Activated naive CD4-positive, alpha-beta T cell treated with anti-CD3 and anti-CD28 coated beads, Interleukin-2, amount 10 ng/mL, durations not matched to agents 7 days and 5 days (primary cell): ENCODE data around the gene CPZ.

Experiments
- CTCF ChIA-PET: fragments of 350-600 bp; sonication (Branson Sonifier 250); formaldehyde crosslinking; loops from one replicate; lab custom pipeline; 2021; ENCODE audit warnings: antibody characterized with exemption; lab: Charles Lee
- DNase-seq: peaks from one replicate; pipeline ENCODE4 v3.0.0-alpha.2; 2020
- H3K27ac Mint-ChIP-seq: one replicate; pipeline ENCODE4 v1.8.0; 2021; ENCODE audit warnings: mild to moderate bottlenecking, moderate library complexity, mixed read lengths
- H3K27me3 Mint-ChIP-seq: one replicate; pipeline ENCODE4 v1.8.0; 2021; ENCODE audit warnings: mild to moderate bottlenecking, mixed read lengths
- H3K36me3 Mint-ChIP-seq: one replicate; pipeline ENCODE4 v1.8.0; 2021; ENCODE audit warnings: mixed read lengths
- H3K4me1 Mint-ChIP-seq: one replicate; pipeline ENCODE4 v1.8.0; 2021; ENCODE audit warnings: mixed read lengths
- H3K4me3 Mint-ChIP-seq: one replicate; pipeline ENCODE4 v1.8.0; 2021; ENCODE audit warnings: mild to moderate bottlenecking, moderate library complexity, mixed read lengths
- H3K9me3 Mint-ChIP-seq: one replicate; pipeline ENCODE4 v1.8.0; 2021; ENCODE audit warnings: mixed read lengths

CPZ gene

GRCh38 chr4:8591626-8592365 lies 769 bp upstream of the CPZ start:
- H3K27ac Mint-ChIP-seq, result no peak overlapping the region
- peaks cover 53% of the 10 kb centered on the region for H3K27me3 Mint-ChIP-seq

GRCh38 chr4:8593264-8594096 lies 915 bp downstream of the CPZ start:
- H3K27ac Mint-ChIP-seq, result no peak overlapping the region
- H3K9me3 Mint-ChIP-seq, result no peaks in the 10 kb centered on the region
- DNase-seq, result no peak
- CTCF ChIA-PET, result no interaction called here
- H3K36me3 Mint-ChIP-seq, result no peaks in the 10 kb centered on the region
- peaks cover 47% of the 10 kb centered on the region for H3K27me3 Mint-ChIP-seq
- H3K4me3 Mint-ChIP-seq, result no peak overlapping the region
- peaks cover under 1% of the 10 kb centered on the region for H3K4me1 Mint-ChIP-seq

More at GRCh38 chr4:8591626-8592365, 769 bp upstream of the CPZ start:
- no peaks in the 10 kb centered on the region for H3K9me3 Mint-ChIP-seq
- no peak overlapping the region for H3K4me3 Mint-ChIP-seq
- no peak for DNase-seq
- H3K36me3 Mint-ChIP-seq, result no peaks in the 10 kb centered on the region
- H3K4me1 Mint-ChIP-seq, result no peaks in the 10 kb centered on the region
- CTCF ChIA-PET, result interaction anchor here (1.0 kb wide), 1 partner anchor 123 kb away, joined by 3 read pairs; no protein-coding TSS in a partner anchor

DNA sequence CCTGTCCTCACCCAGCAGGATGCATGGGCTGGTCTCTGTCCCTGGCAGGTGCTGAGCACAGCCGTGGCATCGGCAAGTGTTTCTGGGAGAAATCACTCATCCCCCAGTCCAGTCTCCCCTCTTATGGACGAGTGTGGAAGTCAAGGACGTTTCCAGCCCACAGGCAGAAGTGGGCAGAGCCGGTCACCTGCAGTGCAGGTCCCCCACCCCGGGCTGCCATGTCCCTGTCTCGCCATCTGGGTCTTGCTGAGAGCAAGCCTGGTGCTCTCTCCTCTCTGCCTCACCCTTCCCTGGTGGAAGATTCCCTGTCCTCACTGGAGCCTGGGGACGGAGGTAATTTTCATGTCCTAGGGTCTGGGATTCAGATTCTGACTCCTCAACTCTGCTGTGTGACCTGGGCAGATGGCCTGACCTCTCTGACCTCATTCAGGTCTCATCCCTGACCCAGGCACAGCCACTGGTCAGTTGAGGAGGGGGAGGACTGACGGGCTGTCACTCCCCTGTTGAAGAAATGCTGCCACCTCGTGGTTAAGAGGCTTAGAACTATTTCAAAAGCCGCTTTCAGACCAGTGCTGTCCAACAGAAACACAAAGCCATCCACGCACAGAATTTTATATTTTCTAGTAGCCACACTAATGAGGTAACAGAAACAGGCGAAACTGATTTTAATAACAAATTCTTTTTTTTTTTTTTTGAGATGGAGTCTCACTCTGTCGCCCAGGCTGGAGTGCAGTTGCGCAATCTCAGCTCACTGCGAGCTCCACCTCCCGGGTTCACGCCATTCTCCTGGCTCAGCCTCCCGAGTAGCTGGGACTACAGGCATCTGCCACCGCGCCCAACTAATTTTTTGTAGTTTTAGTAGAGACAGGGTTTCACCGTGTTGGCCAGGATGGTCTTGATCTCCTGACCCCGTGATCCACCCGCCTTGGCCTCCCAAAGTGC lies 1.8 kb downstream of the CPZ start:
- H3K27me3 Mint-ChIP-seq, result peaks cover 47% of the 10 kb centered on the region
- H3K27ac Mint-ChIP-seq, result no peak overlapping the region
- H3K4me3 Mint-ChIP-seq, result no peak overlapping the region
- DNase-seq, result peak; percentile 38
- H3K4me1 Mint-ChIP-seq, result peaks cover 6% of the 10 kb centered on the region
- H3K36me3 Mint-ChIP-seq, result no peaks in the 10 kb centered on the region
- no peaks in the 10 kb centered on the region for H3K9me3 Mint-ChIP-seq
- CTCF ChIA-PET, result interaction anchor here (0.7 kb wide), 1 partner anchor 116 kb away, joined by 3 read pairs; no protein-coding TSS in a partner anchor

GRCh38 chr4:8595237-8596087 lies 2.9 kb downstream of the CPZ start:
- CTCF ChIA-PET, result interaction anchor here (0.7 kb wide), 1 partner anchor 117 kb away, joined by 3 read pairs; no protein-coding TSS in a partner anchor
- H3K27ac Mint-ChIP-seq, result no peak overlapping the region
- no peak overlapping the region for H3K4me3 Mint-ChIP-seq
- DNase-seq, result no peak
- H3K9me3 Mint-ChIP-seq, result no peaks in the 10 kb centered on the region
- H3K36me3 Mint-ChIP-seq, result no peaks in the 10 kb centered on the region
- H3K4me1 Mint-ChIP-seq, result peaks cover 12% of the 10 kb centered on the region
- H3K27me3 Mint-ChIP-seq, result peaks cover 41% of the 10 kb centered on the region

DNA sequence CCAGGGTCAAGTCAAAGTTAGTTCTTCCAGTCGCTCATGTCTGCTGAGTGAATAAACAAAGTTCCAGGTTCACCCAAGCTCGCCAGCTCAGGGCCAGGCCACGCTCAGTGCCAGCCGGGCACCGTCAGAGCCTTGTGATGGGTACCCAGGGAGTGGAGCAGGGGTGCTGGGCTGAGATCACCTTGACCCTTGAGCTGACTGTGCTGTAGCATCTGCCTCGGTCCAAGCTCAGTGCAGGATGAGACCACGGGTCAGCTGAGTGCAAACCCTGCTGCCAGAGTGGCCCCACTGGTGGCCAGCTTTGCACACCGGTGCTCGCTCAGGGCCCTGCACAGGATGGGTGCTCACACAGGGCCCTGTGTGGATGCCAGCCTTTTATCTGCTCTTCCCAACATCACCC lies 4.3 kb downstream of the CPZ start:
- DNase-seq, result no peak
- no peaks in the 10 kb centered on the region for H3K36me3 Mint-ChIP-seq
- CTCF ChIA-PET, result interaction anchor here (1.1 kb wide), 1 partner anchor 129 kb away, joined by 3 read pairs; no protein-coding TSS in a partner anchor
- peaks cover 12% of the 10 kb centered on the region for H3K4me1 Mint-ChIP-seq
- no peak overlapping the region for H3K4me3 Mint-ChIP-seq
- no peak overlapping the region for H3K27ac Mint-ChIP-seq
- H3K27me3 Mint-ChIP-seq, result peaks cover 27% of the 10 kb centered on the region
- no peaks in the 10 kb centered on the region for H3K9me3 Mint-ChIP-seq

- Mint-ChIP-seq H3K27me3 (peaks cover 23% of the 10 kb centered on the region), H3K27ac (no peak overlapping the region), H3K4me1 (peaks cover 12% of the 10 kb centered on the region), H3K4me3 (no peak overlapping the region), H3K36me3 (no peaks in the 10 kb centered on the region), H3K9me3 (no peaks in the 10 kb centered on the region)
- CTCF ChIA-PET, result interaction anchor here (1.1 kb wide), 1 partner anchor 129 kb away, joined by 3 read pairs; no protein-coding TSS in a partner anchor
- no peak for DNase-seq
These were observed 4.8 kb downstream of the CPZ start for GRCh38 chr4:8597319-8597718.

- peaks cover 18% of the 10 kb centered on the region for H3K27me3 Mint-ChIP-seq
- H3K27ac Mint-ChIP-seq, result no peak overlapping the region
- no peaks in the 10 kb centered on the region for H3K36me3 Mint-ChIP-seq
- no peaks in the 10 kb centered on the region for H3K9me3 Mint-ChIP-seq
- no peak overlapping the region for H3K4me3 Mint-ChIP-seq
- no peak for DNase-seq
- CTCF ChIA-PET, result interaction anchor here (1.1 kb wide), 1 partner anchor 129 kb away, joined by 3 read pairs; no protein-coding TSS in a partner anchor
- peaks cover 12% of the 10 kb centered on the region for H3K4me1 Mint-ChIP-seq
These were observed 5.2 kb downstream of the CPZ start for GRCh38 chr4:8597791-8598190.

DNA sequence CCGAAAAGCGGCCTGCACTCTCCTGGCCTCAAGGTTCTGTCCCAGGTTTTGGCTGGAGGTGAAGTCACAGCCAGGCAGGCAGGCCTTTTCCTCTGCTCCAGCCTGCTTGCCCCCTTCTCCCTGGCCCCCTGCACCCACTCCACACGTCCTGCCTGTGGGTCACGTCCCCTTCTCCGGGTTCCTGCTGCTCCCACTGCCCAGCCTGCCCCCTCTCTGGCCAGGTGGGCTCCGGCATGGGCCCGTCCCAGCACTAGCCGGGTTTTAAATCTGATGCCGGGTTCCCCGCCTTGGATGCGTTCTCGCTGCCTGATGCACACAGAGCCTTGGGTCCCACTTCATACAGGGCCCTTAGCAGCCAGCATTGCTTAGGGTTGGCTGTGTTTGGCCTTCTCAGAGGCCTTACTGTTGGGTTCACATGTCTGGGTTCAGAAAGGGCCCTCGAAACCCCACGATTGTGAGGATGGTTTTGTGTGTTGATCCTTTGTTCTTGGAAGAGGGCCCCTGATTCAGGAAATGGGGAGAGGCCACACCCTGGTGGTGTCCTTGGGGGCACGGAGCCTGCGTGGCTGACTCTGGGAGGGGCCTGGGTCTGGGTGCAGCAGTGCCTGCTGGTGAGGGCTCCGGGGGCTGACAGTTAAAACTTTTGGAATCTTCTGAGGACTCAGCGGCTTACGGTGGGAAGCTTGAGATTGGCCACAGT lies 6.0 kb downstream of the CPZ start:
- Mint-ChIP-seq H3K4me3 (no peak overlapping the region), H3K9me3 (no peaks in the 10 kb centered on the region), H3K4me1 (peaks cover 12% of the 10 kb centered on the region), H3K27me3 (peaks cover 10% of the 10 kb centered on the region), H3K36me3 (no peaks in the 10 kb centered on the region), H3K27ac (no peak overlapping the region)
- DNase-seq, result no peak
- CTCF ChIA-PET, result no interaction called here

- Mint-ChIP-seq H3K36me3 (no peaks in the 10 kb centered on the region), H3K9me3 (no peaks in the 10 kb centered on the region), H3K27me3 (peaks cover 5% of the 10 kb centered on the region), H3K4me3 (no peak overlapping the region), H3K27ac (no peak overlapping the region), H3K4me1 (peaks cover 12% of the 10 kb centered on the region)
- CTCF ChIA-PET, result no interaction called here
- no peak for DNase-seq
These were observed 6.5 kb downstream of the CPZ start for GRCh38 chr4:8599091-8599460.

DNA sequence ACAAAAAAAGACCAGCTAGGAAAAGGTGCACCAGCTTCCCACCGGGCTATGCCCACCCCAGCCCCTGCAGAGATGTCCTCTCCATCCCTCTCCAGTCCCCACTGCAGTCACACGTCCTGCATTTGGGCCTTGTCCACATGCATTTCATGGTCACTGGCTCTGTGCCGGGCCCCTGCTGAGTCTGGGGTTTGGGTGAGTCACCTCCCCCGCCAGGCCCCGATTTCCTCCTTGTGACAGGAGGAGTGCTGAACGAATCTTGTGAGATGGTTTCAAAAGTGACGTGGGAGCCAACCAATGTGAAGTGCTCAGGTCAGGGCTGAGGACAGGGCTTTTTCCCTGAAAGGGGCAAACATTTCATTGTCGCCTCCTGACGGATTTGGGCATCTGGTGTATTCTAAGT lies 7.1 kb downstream of the CPZ start:
- no peaks in the 10 kb centered on the region for H3K27me3 Mint-ChIP-seq
- DNase-seq, result no peak
- no peaks in the 10 kb centered on the region for H3K36me3 Mint-ChIP-seq
- peaks cover 12% of the 10 kb centered on the region for H3K4me1 Mint-ChIP-seq
- CTCF ChIA-PET, result no interaction called here
- no peak overlapping the region for H3K27ac Mint-ChIP-seq
- H3K4me3 Mint-ChIP-seq, result no peak overlapping the region
- no peaks in the 10 kb centered on the region for H3K9me3 Mint-ChIP-seq

DNA sequence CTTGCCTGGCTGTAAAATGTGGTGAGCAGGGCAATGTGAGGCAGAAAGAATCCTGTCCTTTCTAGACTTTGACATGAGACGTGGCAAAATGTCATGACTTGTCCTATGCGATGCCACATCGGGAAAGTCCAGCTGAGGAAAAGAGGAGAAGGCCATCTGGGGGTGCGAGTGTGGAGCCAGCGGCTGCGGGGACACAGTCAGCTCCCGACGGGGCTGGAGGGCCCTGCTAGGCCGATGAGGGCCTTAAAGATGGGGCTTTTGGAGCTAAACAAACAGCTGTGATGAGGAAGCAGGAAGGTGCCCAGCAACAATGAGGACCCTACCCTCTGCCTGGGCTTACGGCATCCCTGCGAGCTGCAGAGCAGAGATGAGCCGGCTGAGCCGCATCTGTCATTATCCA lies 7.7 kb downstream of the CPZ start:
- DNase-seq, result no peak

GRCh38 chr4:8600686-8601085 lies 8.1 kb downstream of the CPZ start:
- Mint-ChIP-seq H3K4me1 (peaks cover 12% of the 10 kb centered on the region), H3K9me3 (no peaks in the 10 kb centered on the region), H3K27me3 (no peaks in the 10 kb centered on the region), H3K27ac (no peak overlapping the region), H3K36me3 (no peaks in the 10 kb centered on the region), H3K4me3 (no peak overlapping the region)
- CTCF ChIA-PET, result no interaction called here
- no peak for DNase-seq

More for the DNA sequence above, 7.7 kb downstream of the CPZ start:
- CTCF ChIA-PET, result no interaction called here
- Mint-ChIP-seq H3K9me3 (no peaks in the 10 kb centered on the region), H3K27ac (no peak overlapping the region), H3K4me3 (no peak overlapping the region), H3K4me1 (peaks cover 12% of the 10 kb centered on the region), H3K36me3 (no peaks in the 10 kb centered on the region), H3K27me3 (no peaks in the 10 kb centered on the region)
